ENCODE measurements around the gene HYAL2. TPM values are rescaled to one million over a fixed set of nuclear protein-coding genes. Genes with fewer than 3 reads are reported as not detected.

Gene HYAL2
- total and polyA plus RNA-seq, 10 of the 15 experiments (the other 5 are each of a cell fraction or from before 2014, with no cell fraction given), result 0.06 to 21.8 (median 12.7) TPM

DNA sequence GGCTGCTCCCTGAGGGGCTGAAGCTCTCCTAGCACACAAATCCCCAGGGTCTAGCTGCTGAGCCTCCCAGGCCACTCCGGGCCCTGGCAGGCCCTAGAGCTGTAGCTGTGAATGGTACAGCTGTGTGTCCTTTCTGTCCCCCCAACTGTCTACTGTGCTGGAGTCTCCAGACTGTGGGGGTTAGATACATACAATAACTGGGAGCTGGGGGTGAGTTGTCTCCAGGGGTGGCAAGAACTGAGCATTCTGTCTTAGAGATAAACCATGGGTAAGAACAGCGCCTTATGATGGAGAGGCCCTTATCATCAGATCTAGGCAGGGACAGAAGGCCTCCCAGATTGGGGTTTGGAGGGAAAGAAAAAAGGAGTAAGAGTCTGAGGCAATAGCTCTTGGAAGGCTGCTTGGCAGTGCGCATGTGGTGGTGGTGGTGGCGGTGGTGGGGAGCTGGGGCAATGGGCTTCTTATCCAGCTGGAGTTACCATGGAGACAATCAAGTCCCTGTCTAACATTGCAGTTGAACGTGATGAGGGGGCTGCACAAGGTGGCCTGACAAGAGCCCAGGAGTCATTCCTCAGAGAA is 31.7 kb upstream of the HYAL2 start:
- WGBS (ENCODE audit: insufficient coverage, insufficient replicate concordance, low lambda C conversion rate, missing lambda C conversion rate), result 95% methylated on average over 5 of the region's 5 CpGs
- RAD21 ChIA-PET (ENCODE audit: unreplicated experiment), result interaction anchor here (0.6 kb wide), 1 partner anchor 104 kb away, joined by 3 read pairs; no protein-coding TSS in a partner anchor
- ATAC-seq, result no peak
- TF ChIP-seq NBN (IDR thresholded peaks at IDR 0.05) (no peak), NR2C1 (IDR thresholded peaks at IDR 0.05) (no peak), SUZ12 (IDR thresholded peaks at IDR 0.05; ENCODE audit: unreplicated experiment) (no peak), NFIC (IDR thresholded peaks at IDR 0.05; ENCODE audit: low read depth, low read length) (no peak), NRF1 (conservative IDR thresholded peaks at IDR 0.05; ENCODE audit: low read depth, low read length) (no peak), MYC (IDR thresholded peaks at IDR 0.05; ENCODE audit: insufficient read depth, insufficient read length, insufficient replicate concordance, low read length, severe bottlenecking) (no peak), HCFC1 (IDR thresholded peaks at IDR 0.05; ENCODE audit: low read length) (no peak), WRNIP1 (IDR thresholded peaks at IDR 0.05; ENCODE audit: borderline replicate concordance, low read depth, low read length) (no peak), POU2F2 (IDR thresholded peaks at IDR 0.05; ENCODE audit: borderline replicate concordance, low read depth, low read length) (no peak), ZNF207 (IDR thresholded peaks at IDR 0.05; ENCODE audit: borderline replicate concordance) (no peak), SMAD5 (IDR thresholded peaks at IDR 0.05; ENCODE audit: low read depth) (no peak), KAT2A (conservative IDR thresholded peaks at IDR 0.05; ENCODE audit: control insufficient read depth, low read depth, low read length) (no peak), STAT3 (IDR thresholded peaks at IDR 0.05; ENCODE audit: low read depth, low read length) (no peak), CBFB (IDR thresholded peaks at IDR 0.05; ENCODE audit: low read depth) (no peak), TAF1 (IDR thresholded peaks at IDR 0.05; ENCODE audit: borderline replicate concordance, low read depth, low read length) (no peak), JUNB (IDR thresholded peaks at IDR 0.05) (no peak)
- TF ChIP-seq, protein P1, sequence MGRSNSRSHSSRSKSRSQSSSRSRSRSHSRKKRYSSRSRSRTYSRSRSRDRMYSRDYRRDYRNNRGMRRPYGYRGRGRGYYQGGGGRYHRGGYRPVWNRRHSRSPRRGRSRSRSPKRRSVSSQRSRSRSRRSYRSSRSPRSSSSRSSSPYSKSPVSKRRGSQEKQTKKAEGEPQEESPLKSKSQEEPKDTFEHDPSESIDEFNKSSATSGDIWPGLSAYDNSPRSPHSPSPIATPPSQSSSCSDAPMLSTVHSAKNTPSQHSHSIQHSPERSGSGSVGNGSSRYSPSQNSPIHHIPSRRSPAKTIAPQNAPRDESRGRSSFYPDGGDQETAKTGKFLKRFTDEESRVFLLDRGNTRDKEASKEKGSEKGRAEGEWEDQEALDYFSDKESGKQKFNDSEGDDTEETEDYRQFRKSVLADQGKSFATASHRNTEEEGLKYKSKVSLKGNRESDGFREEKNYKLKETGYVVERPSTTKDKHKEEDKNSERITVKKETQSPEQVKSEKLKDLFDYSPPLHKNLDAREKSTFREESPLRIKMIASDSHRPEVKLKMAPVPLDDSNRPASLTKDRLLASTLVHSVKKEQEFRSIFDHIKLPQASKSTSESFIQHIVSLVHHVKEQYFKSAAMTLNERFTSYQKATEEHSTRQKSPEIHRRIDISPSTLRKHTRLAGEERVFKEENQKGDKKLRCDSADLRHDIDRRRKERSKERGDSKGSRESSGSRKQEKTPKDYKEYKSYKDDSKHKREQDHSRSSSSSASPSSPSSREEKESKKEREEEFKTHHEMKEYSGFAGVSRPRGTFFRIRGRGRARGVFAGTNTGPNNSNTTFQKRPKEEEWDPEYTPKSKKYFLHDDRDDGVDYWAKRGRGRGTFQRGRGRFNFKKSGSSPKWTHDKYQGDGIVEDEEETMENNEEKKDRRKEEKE (IDR thresholded peaks at IDR 0.05), result no peak
- TF ChIP-seq, protein P2, sequence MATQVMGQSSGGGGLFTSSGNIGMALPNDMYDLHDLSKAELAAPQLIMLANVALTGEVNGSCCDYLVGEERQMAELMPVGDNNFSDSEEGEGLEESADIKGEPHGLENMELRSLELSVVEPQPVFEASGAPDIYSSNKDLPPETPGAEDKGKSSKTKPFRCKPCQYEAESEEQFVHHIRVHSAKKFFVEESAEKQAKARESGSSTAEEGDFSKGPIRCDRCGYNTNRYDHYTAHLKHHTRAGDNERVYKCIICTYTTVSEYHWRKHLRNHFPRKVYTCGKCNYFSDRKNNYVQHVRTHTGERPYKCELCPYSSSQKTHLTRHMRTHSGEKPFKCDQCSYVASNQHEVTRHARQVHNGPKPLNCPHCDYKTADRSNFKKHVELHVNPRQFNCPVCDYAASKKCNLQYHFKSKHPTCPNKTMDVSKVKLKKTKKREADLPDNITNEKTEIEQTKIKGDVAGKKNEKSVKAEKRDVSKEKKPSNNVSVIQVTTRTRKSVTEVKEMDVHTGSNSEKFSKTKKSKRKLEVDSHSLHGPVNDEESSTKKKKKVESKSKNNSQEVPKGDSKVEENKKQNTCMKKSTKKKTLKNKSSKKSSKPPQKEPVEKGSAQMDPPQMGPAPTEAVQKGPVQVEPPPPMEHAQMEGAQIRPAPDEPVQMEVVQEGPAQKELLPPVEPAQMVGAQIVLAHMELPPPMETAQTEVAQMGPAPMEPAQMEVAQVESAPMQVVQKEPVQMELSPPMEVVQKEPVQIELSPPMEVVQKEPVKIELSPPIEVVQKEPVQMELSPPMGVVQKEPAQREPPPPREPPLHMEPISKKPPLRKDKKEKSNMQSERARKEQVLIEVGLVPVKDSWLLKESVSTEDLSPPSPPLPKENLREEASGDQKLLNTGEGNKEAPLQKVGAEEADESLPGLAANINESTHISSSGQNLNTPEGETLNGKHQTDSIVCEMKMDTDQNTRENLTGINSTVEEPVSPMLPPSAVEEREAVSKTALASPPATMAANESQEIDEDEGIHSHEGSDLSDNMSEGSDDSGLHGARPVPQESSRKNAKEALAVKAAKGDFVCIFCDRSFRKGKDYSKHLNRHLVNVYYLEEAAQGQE (IDR thresholded peaks at IDR 0.05; ENCODE audit: low read depth, low read length), result no peak

More for the DNA sequence above, 31.7 kb upstream of the HYAL2 start:
- FAIRE-seq (no peak), DNase-seq (ENCODE audit: low read depth, low spot score) (no peak)
- H3K9me3 ChIP-seq (replicated peaks; ENCODE audit: control insufficient read depth, insufficient read depth, low read length), result no peaks in the 10 kb centered on the region
- no peaks in the 10 kb centered on the region for H3K27me3 ChIP-seq (replicated peaks in 1 of 2; ENCODE audit: control insufficient read depth in 2 of 2, insufficient read depth in 2 of 2, low read length in 1 of 2)
- BruUV-seq (replicated peaks), result no TSS peak
- no peak overlapping the region for H3K9ac ChIP-seq (ENCODE audit: control insufficient read depth, insufficient read depth, low read length)
- no peak overlapping the region for H3K4me3 ChIP-seq
- peaks cover 8 to 26% of the 10 kb centered on the region in 2 experiments; a peak in 2 of 4 replicates for H3K36me3 ChIP-seq (ENCODE audit: control insufficient read depth in 2 of 2, insufficient read depth in 2 of 2, low read length in 1 of 2)
- no peak overlapping the region for H2AFZ ChIP-seq (ENCODE audit: control insufficient read depth, low read depth, low read length)
- ChIA-PET SMC1A (ENCODE audit: uncharacterized antibody, unreplicated experiment) (interaction anchor here (0.5 to 1.1 kb wide), 3 partner anchors 15 to 1033 kb away, joined by 3 read pairs; no protein-coding TSS in a partner anchor), CTCF (interaction anchor here (0.5 to 2.7 kb wide), 4 partner anchors 9 to 718 kb away, joined by 3 to 12 read pairs (median 3); partner anchors contain the start of gene ZMYND10), POLR2A (no interaction called here)
- intact Hi-C loops (cut with micrococcal nuclease; ENCODE audit: unreplicated experiment) (no loop called here), in situ Hi-C loops (cut with MboI) (loop anchor here (10.0 kb wide), 1 partner anchor 1031 kb away; the partner anchor contains the start of gene MANF)
- H3K4me1 ChIP-seq (ENCODE audit: control insufficient read depth, insufficient read depth, low read length), result peaks cover 30% of the 10 kb centered on the region
- no peak overlapping the region for H3K4me2 ChIP-seq (ENCODE audit: control insufficient read depth, insufficient read depth)
- peaks cover 52% of the 10 kb centered on the region for H3K79me2 ChIP-seq (ENCODE audit: control insufficient read depth, insufficient read depth, low read length)
- H4K20me1 ChIP-seq (ENCODE audit: control insufficient read depth, insufficient read depth), result peaks cover 2% of the 10 kb centered on the region; the same call in 1 of the 2 replicates
- no peak overlapping the region for H3K27ac ChIP-seq (ENCODE audit: control insufficient read depth, insufficient read depth)
